ENCODE data around the gene SLX4IP.

SLX4IP gene

GRCh38 chr20:10672624-10673127 is 237.6 kb downstream of the SLX4IP start:
- no peak for DNase-seq (ENCODE audit: low read depth in 2 of 2, low spot score in 1 of 2)

DNA sequence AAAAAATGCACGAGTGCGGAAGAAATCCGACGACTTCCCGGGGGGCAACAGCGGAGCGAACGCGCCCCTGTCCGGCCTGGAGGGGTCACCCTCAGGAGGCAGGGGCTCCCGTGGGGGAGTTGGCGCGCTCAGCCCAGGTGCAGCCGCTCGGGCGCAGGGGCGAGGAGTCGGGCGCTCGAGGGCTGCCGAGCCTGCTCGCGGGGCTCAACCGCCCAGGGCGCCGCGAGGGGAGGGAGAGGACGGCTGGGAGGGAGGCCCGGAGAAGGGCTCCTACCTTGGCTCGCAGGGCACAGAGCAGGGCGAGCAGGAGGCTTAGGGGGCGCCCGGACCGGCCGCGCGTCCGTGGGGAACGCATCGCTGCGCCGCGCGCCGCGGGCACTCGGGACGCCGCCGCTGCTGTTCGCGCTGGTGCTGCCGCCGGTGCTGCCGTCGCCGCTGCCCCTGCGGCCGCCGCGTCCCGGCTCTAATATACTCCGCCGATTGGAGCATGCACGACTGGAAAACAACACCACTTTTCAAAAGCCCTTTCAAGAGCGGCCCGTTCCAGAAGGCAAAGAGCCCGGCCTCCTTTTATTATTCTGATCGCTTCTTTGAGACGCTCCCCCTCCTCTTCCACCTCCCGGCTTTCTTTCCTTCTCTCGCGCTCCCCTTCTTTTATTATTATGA is 238.2 kb downstream of the SLX4IP start:
- no peak for DNase-seq (ENCODE audit: low read depth in 2 of 2, low spot score in 1 of 2)

GRCh38 chr20:10673842-10674683 is 239.0 kb downstream of the SLX4IP start, which contains the start of gene JAG1:
Gene JAG1 (minus strand): TSS chr20:10673999. CDS start chr20:10673530, 469 bp downstream.
- DNase-seq (ENCODE audit: low read depth in 2 of 2, low spot score in 1 of 2), result no peak

GRCh38 chr20:10674684-10675449 is 239.8 kb downstream of the SLX4IP start:
- DNase-seq (ENCODE audit: low read depth in 2 of 2, low spot score in 1 of 2), result no peak

DNA sequence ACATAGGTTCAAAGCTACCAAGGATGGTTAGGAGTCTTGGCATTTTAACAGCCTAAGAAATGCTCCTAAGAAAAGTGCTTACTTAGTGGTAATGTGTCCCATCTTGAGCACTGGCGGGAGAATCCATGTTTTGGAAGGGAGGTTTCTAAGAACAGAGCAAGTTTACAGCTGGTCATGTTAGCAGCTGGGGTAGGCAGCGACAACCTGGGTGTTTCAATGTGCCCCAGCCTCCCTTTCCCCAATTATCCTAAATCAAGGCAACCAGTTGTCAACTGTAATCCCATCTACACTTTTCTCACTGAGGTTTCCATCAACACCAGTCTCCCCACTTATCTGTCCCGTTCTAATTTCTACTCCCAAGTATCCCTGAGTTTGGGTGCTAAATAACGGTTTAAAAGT is 240.3 kb downstream of the SLX4IP start:
- DNase-seq (ENCODE audit: low read depth in 2 of 2, low spot score in 1 of 2), result no peak

DNA sequence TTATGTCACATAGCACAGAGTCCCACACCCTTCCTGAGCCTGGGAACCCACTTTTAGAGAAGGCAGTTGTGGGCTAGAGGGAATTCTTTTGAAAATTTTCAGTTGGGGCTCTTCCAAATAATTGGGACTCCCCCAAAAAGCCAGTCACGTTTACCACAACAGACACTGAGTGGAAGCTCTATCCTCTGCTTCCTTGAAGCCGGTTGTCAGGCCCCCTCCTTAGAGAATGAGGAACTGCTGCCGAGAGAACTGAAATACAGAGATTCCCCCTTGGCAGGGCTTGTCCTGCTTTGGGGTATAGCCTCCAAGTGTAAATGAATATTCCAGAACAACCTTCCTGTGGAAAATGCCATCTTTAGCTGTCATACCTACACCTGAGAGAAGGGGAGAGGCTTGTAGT is 241.4 kb downstream of the SLX4IP start:
- DNase-seq (ENCODE audit: low read depth in 2 of 2, low spot score in 1 of 2), result no peak
